Measurements from ENCODE around the gene KHDC1L. TPM values are rescaled to one million over a fixed set of nuclear protein-coding genes. Genes with fewer than 3 reads are reported as not detected.
A peak's percentile ranks its signal among the peaks of the same experiment; 100 is the strongest.
"Not testable (repeated sequence)": the region's sequence is repeated elsewhere in the genome, so short reads cannot be mapped to it uniquely, and the experiment has no call there.

The KHDC1L gene
- polyA plus RNA-seq, 1 donor: 0.13 TPM

DNA sequence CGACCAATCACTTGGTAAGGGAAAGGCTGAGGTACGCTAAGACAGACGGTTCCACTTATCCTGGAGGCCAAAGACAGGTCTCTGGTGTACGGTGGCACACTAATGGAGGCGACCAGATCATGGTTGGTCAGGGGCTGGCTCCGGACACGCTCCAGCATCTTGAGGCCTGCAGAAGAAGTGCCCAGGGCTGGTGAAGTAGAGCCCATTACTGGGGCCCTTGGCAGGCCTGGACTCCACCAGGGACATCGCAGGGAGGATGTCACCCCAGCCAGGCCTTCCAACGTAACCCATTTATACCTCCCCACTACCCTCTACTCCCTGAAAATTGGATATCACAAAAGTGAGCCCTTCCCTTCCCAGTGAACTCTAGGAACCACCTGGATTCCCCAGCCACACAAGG lies 16.2 kb downstream of the KHDC1L start:
- H3K4me3 ChIP-seq (ENCODE audit: low read length): no peak overlapping the region
- no peak overlapping the region for H3K27ac ChIP-seq (ENCODE audit: low read length)
- H3K27me3 ChIP-seq (ENCODE audit: control insufficient read depth, insufficient read depth, low read length): no peaks in the 10 kb centered on the region
- no peaks in the 10 kb centered on the region for H3K4me1 ChIP-seq (ENCODE audit: control insufficient read depth, insufficient read depth, low read length)
- H3K9me3 ChIP-seq (ENCODE audit: control insufficient read depth, low read depth, low read length): peaks cover 7% of the 10 kb centered on the region
- WGBS (ENCODE audit: insufficient coverage, low lambda C conversion rate): no CpG with 5 or more reads among the region's 9 CpGs
- DNase-seq: no peak
- H3K36me3 ChIP-seq (ENCODE audit: control insufficient read depth, insufficient read depth, low read length): no peaks in the 10 kb centered on the region

DNA sequence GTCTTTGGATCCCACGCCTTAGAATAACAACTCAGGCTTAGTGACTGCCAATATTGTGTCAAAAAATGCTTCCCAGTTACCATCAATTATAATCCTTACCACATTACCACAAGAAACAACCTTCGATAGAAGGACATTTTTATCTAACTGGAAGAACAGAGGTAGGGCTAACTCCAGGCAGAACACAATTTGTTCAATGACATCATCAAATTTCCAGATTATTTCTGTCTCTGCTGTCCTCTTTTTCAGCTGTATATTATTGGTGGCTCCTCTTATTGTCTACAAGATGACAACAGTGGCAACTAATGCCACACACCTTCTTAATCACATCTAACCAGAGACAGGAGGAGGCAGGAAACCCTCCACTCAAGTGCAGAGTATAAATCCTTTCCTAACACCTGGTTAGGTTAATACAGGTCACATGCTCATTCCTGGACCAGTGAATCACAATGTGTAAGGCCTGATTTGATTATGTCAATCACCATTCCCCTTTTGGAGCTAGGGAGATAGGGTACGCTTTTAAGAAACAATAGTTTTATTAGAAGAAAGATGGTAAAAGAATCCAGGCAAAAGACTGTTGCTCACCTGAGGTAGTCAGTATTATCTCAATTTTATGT lies 18.0 kb downstream of the KHDC1L start:
- H3K4me1 ChIP-seq (ENCODE audit: control insufficient read depth, insufficient read depth, low read length): no peaks in the 10 kb centered on the region
- H3K27ac ChIP-seq (ENCODE audit: low read length): no peak overlapping the region
- H3K36me3 ChIP-seq (ENCODE audit: control insufficient read depth, insufficient read depth, low read length): no peaks in the 10 kb centered on the region
- H3K27me3 ChIP-seq (ENCODE audit: control insufficient read depth, insufficient read depth, low read length): no peaks in the 10 kb centered on the region
- H3K9me3 ChIP-seq (ENCODE audit: control insufficient read depth, low read depth, low read length): peaks cover 7% of the 10 kb centered on the region
- DNase-seq: no peak
- WGBS (ENCODE audit: insufficient coverage, low lambda C conversion rate): 77% methylated on average over 2 of the region's 3 CpGs
- H3K4me3 ChIP-seq (ENCODE audit: low read length): no peak overlapping the region

DNA sequence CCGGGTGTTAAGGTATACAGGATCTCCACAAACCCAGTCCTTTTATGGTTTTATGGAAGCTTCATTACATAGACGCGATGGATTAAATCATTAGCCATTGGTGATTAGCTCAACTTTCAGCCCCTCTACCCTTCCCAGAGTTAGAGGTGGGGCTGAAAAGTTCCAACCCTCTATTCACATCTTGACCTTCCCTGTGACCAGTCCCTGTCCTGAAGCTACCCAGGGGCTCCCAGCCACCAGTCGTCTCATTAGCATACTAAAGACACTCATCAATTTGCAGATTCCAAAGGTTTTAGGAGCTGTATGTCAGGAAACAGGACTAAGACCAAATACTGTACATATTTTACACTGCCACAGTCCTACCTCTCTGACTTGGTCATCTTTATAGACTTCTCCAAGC lies 21.0 kb downstream of the KHDC1L start:
- Histone ChIP-seq H3K9me3 (ENCODE audit: control insufficient read depth, low read depth, low read length) (peaks cover 7% of the 10 kb centered on the region), H3K4me3 (ENCODE audit: low read length) (no peak overlapping the region), H3K4me1 (ENCODE audit: control insufficient read depth, insufficient read depth, low read length) (no peaks in the 10 kb centered on the region), H3K36me3 (ENCODE audit: control insufficient read depth, insufficient read depth, low read length) (no peaks in the 10 kb centered on the region), H3K27ac (ENCODE audit: low read length) (no peak overlapping the region), H3K27me3 (ENCODE audit: control insufficient read depth, insufficient read depth, low read length) (no peaks in the 10 kb centered on the region)
- no peak for DNase-seq
- WGBS (ENCODE audit: insufficient coverage, low lambda C conversion rate): no CpG with 5 or more reads among the region's 4 CpGs

DNA sequence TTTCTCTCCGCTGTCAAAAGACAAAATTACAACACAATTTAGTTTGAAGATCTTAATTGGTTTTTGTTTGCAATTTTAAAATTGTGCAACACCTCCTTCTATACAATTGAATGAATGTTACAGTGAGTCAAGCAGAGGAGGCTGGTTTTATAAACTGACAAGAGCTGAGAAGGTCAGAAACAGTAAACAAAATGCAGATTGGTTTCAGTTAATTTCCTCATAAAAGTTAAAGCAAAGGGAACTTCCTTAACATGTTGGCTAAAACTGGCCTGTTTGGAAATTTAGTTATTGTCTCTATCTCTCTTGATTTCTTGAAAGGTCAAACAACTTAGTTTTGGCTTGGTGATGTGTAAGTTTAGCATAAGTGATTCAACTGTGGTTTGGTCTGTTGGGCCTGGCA lies 22.2 kb downstream of the KHDC1L start:
- Histone ChIP-seq H3K4me3 (ENCODE audit: low read length) (no peak overlapping the region), H3K36me3 (ENCODE audit: control insufficient read depth, insufficient read depth, low read length) (no peaks in the 10 kb centered on the region), H3K27me3 (ENCODE audit: control insufficient read depth, insufficient read depth, low read length) (no peaks in the 10 kb centered on the region), H3K4me1 (ENCODE audit: control insufficient read depth, insufficient read depth, low read length) (no peaks in the 10 kb centered on the region), H3K9me3 (ENCODE audit: control insufficient read depth, low read depth, low read length) (peaks cover 7% of the 10 kb centered on the region), H3K27ac (ENCODE audit: low read length) (no peak overlapping the region)
- no CpG with 5 or more reads among the region's 1 CpG for WGBS (ENCODE audit: insufficient coverage, low lambda C conversion rate)
- DNase-seq: no peak

DNA sequence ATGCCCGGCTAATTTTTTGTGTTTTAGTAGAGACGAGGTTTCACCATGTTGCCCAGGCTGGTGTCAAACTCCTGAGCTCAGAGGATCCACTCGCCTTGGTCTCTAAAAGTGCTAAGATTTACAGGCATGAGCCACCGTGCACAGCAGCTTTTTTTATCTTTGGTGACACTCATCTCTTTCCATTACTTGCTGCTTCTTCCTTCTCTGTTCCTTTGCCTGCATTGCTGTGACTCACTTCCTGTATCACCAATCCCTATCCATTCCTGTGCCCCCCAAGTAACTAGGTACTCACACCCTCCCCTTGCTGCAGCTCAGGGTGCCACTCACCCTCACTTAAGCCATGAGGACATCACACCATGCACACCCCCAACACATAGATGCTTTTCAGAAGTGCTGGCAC lies 24.6 kb downstream of the KHDC1L start:
- Histone ChIP-seq H3K4me3 (ENCODE audit: low read length) (no peak overlapping the region), H3K27ac (ENCODE audit: low read length) (no peak overlapping the region), H3K27me3 (ENCODE audit: control insufficient read depth, insufficient read depth, low read length) (no peaks in the 10 kb centered on the region), H3K4me1 (ENCODE audit: control insufficient read depth, insufficient read depth, low read length) (no peaks in the 10 kb centered on the region), H3K36me3 (ENCODE audit: control insufficient read depth, insufficient read depth, low read length) (no peaks in the 10 kb centered on the region), H3K9me3 (ENCODE audit: control insufficient read depth, low read depth, low read length) (peaks cover under 1% of the 10 kb centered on the region)
- DNase-seq: no peak
- WGBS (ENCODE audit: insufficient coverage, low lambda C conversion rate): 100% methylated on average over 2 of the region's 4 CpGs

DNA sequence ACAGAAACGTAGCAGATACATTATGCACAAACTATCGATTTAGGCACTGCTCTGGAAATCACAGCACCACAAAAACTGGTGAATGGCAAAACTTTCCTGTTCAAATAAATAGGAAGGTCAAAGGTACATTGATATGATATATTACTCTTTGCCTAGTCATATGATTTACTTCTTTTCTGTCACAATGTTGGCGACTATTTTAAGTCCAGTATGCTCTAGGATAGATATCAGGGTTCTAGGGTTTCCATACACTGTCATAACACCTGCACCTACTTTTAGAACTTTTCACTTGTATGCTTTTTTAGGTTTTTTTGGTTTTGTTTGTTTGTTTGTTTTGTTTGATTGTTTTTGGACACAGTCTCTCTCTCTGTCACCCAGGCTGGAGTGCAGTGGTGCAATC lies 25.0 kb downstream of the KHDC1L start:
- 80% methylated on average over 1 of the region's 3 CpGs for WGBS (ENCODE audit: insufficient coverage, low lambda C conversion rate)
- H3K27me3 ChIP-seq (ENCODE audit: control insufficient read depth, insufficient read depth, low read length): no peaks in the 10 kb centered on the region
- H3K4me1 ChIP-seq (ENCODE audit: control insufficient read depth, insufficient read depth, low read length): no peaks in the 10 kb centered on the region
- no peak for DNase-seq
- no peak overlapping the region for H3K4me3 ChIP-seq (ENCODE audit: low read length)
- no peaks in the 10 kb centered on the region for H3K36me3 ChIP-seq (ENCODE audit: control insufficient read depth, insufficient read depth, low read length)
- no peak overlapping the region for H3K27ac ChIP-seq (ENCODE audit: low read length)
- no peaks in the 10 kb centered on the region for H3K9me3 ChIP-seq (ENCODE audit: control insufficient read depth, low read depth, low read length)

DNA sequence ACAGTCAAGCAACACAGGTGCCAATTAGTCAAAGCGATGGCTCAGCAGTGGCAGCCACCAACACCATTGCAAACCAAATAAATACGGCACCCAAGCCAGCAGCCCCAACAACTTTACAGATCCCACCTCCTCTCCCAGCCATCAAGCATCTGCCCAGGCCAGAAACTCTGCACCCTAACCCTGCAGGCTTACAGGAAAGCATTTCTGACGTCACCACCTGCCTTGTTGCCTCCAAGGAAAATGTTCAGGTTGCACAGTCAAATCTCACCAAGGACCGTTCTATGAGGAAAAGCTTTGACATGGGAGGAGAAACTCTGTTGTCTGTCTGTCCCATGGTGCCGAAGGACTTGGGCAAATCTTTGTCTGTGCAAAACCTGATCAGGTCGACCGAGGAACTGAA lies 30.6 kb downstream of the KHDC1L start:
- DNase-seq: no peak
- no peaks in the 10 kb centered on the region for H3K9me3 ChIP-seq (ENCODE audit: control insufficient read depth, low read depth, low read length)
- no peak overlapping the region for H3K4me3 ChIP-seq (ENCODE audit: low read length)
- H3K27ac ChIP-seq (ENCODE audit: low read length): no peak overlapping the region
- no peaks in the 10 kb centered on the region for H3K27me3 ChIP-seq (ENCODE audit: control insufficient read depth, insufficient read depth, low read length)
- no peaks in the 10 kb centered on the region for H3K36me3 ChIP-seq (ENCODE audit: control insufficient read depth, insufficient read depth, low read length)
- no CpG with 5 or more reads among the region's 7 CpGs for WGBS (ENCODE audit: insufficient coverage, low lambda C conversion rate)
- no peaks in the 10 kb centered on the region for H3K4me1 ChIP-seq (ENCODE audit: control insufficient read depth, insufficient read depth, low read length)

DNA sequence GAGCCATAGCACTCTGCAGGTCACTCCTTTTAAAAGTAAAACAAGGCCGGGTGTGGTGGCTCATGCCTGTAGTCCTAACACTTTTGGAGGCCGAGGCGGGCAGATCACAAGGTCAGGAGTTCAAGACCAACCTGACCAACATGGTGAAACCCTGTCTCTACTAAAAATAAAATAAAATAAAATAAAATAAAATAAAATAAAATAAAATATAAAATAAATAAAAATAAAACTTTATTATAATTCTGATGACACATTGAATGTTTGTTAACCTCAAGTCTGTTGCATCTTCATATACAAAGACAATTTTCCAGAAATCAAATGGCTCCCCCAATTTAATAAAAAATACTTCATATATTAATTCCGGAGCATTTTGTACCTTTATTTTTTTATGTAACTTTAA lies 32.0 kb downstream of the KHDC1L start:
- H3K27me3 ChIP-seq (ENCODE audit: control insufficient read depth, insufficient read depth, low read length); H3K36me3 ChIP-seq (ENCODE audit: control insufficient read depth, insufficient read depth, low read length); H3K27ac ChIP-seq (ENCODE audit: low read length); H3K4me3 ChIP-seq (ENCODE audit: low read length); DNase-seq; H3K4me1 ChIP-seq (ENCODE audit: control insufficient read depth, insufficient read depth, low read length); H3K9me3 ChIP-seq (ENCODE audit: control insufficient read depth, low read depth, low read length): not testable (repeated sequence)
- 100% methylated on average over 1 of the region's 4 CpGs for WGBS (ENCODE audit: insufficient coverage, low lambda C conversion rate)

DNA sequence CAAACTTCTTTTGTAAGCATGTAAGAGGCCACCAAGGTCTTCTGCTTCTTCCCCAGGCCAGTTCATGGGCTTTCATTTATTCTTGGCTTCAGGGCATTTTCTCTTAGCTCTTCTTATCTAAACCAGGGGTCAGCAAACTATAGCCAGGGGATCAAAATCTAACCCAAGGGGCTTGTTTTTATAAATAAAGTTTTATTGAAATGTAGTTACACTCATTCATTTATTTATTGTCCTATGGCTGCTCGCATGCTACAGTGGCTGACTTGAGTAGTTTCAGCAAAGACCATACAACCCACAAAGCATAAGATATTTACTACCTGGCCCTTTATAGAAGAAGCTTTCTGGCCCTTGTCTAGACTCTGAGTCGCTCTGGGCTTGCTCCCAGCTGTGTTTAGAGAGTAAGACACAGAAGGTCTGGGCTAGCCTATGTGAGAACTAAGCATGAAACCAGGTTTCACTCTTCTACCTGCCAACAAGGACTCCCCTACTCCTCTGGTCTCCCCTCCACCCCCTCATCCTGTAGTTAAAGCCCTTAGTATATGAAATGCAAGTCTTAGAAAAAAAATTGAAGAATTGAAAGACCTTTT lies 43.2 kb downstream of the KHDC1L start:
- Histone ChIP-seq H3K27me3 (ENCODE audit: control insufficient read depth, insufficient read depth, low read length) (no peaks in the 10 kb centered on the region), H3K36me3 (ENCODE audit: control insufficient read depth, insufficient read depth, low read length) (no peaks in the 10 kb centered on the region), H3K4me1 (ENCODE audit: control insufficient read depth, insufficient read depth, low read length) (no peaks in the 10 kb centered on the region), H3K9me3 (ENCODE audit: control insufficient read depth, low read depth, low read length) (no peaks in the 10 kb centered on the region), H3K4me3 (ENCODE audit: low read length) (no peak overlapping the region), H3K27ac (ENCODE audit: low read length) (no peak overlapping the region)
- DNase-seq: no peak
- WGBS (ENCODE audit: insufficient coverage, low lambda C conversion rate): no CpG with 5 or more reads among the region's 2 CpGs

DNA sequence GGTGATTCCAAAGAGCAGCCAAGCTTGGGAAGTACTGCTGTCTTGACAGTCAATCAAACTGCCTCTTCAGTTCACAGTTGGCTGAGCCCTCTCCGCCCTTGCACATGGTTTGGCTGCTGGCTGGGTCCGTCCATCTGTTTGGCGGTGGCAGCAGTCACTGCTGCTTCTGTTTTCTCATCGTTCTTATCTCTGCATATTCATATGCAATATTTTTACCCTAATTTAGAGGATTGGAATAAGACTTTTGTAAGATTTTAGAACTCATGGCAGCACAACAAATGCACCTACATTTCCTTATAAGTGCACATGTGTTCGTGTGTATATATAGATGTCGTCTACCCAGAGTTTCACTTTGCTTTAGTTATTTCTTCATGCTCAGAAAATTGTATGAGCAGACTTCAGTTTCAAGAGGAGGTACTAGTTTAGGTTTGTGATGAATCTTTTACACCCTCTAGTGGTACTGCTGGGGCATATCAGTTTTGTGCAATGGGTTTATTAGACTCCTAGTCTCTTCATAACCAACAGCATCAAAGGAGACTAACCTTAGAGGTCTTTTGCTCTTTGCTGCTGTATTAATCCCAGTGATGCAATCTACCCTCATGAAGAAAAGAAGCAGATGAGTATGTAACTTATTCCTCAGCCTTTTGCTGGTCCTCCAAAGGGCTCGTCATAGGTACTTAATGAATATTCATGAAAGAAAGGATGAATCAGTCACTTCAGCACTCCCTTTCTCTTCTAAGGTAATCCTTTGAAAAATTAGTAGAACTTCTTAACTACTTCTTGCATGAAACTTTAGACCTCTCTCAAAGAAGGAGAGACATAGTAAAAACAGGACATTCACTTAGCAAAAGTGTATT lies 44.3 kb downstream of the KHDC1L start:
- peak; percentile 12 to 29 for DNase-seq
- H3K36me3 ChIP-seq (ENCODE audit: control insufficient read depth, insufficient read depth, low read length): no peaks in the 10 kb centered on the region
- no peaks in the 10 kb centered on the region for H3K27me3 ChIP-seq (ENCODE audit: control insufficient read depth, insufficient read depth, low read length)
- no peaks in the 10 kb centered on the region for H3K9me3 ChIP-seq (ENCODE audit: control insufficient read depth, low read depth, low read length)
- no peaks in the 10 kb centered on the region for H3K4me1 ChIP-seq (ENCODE audit: control insufficient read depth, insufficient read depth, low read length)
- no peak overlapping the region for H3K4me3 ChIP-seq (ENCODE audit: low read length)
- H3K27ac ChIP-seq (ENCODE audit: low read length): no peak overlapping the region
- WGBS (ENCODE audit: insufficient coverage, low lambda C conversion rate): no CpG with 5 or more reads among the region's 7 CpGs

Data from large intestine (tissue), 3 donors.